Esophagus squamous epithelium (tissue), 5 donors: ENCODE data around the gene ALMS1. TPM values are rescaled to one million over a fixed set of nuclear protein-coding genes. Genes with fewer than 3 reads are reported as not detected.

Experiments
- DNase-seq: peaks from one replicate; lab custom pipeline; 2025; lab: John Stamatoyannopoulos, UW
- H3K27ac ChIP-seq, 4 donors: fragments of 200-600 bp; sonication (generic); one replicate each; pipeline ENCODE4 v1.5.1; 2016 to 2019; ENCODE audit warnings: mild to moderate bottlenecking in 1 of 4
- H3K27me3 ChIP-seq, 4 donors: fragments of 200-600 bp; sonication (generic); 1 replicate in 3 of 4; 2 replicates in 1 of 4; pipeline versions ENCODE4 v1.5.1 to v1.6.0; 2017 to 2021; ENCODE audit warnings: antibody characterized with exemption in 1 of 4
- H3K36me3 ChIP-seq, 3 donors: fragments of 200-600 bp; sonication (generic); one replicate each; pipeline ENCODE4 v1.5.1; 2016 to 2019
- H3K4me1 ChIP-seq, 3 donors: fragments of 200-600 bp; sonication (generic); one replicate each; pipeline ENCODE4 v1.5.1; 2017 to 2019
- H3K4me3 ChIP-seq, 4 donors: fragments of 200-600 bp; sonication (generic); 1 replicate in 3 of 4; 2 replicates in 1 of 4; pipeline ENCODE4 v1.5.1; 2016 to 2019; ENCODE audit warnings: mild to moderate bottlenecking in 2 of 4, moderate library complexity in 1 of 4
- H3K9me3 ChIP-seq, 3 donors: fragments of 200-600 bp; sonication (generic); one replicate each; pipeline ENCODE4 v1.5.1; 2016 to 2019
- CTCF ChIP-seq, 6 experiments: fragments of 450-650 bp in 4 of 6; fragments of 200-600 bp in 2 of 6; sonication (generic) in 2 of 6; IDR thresholded peaks; one replicate each; pipeline ENCODE4 v1.5.1; 2016 to 2019; ENCODE audit warnings: antibody characterized with exemption in 6 of 6, mild to moderate bottlenecking in 4 of 6, moderate library complexity in 4 of 6
- POLR2A ChIP-seq, 4 donors: fragments of 450-650 bp; IDR thresholded peaks; one replicate each; pipeline ENCODE4 v1.6.1; 2017; ENCODE audit warnings: antibody characterized with exemption in 4 of 4, mild to moderate bottlenecking in 4 of 4, moderate library complexity in 3 of 4
- WGBS, 2 donors: methylation state at CpG; one replicate each; pipeline ENCODE4 v1.1.5; 2018; 5-methylcytosine and 5-hydroxymethylcytosine counted together
- intact Hi-C: fragments of 100-400 bp; cut with DNase I; formaldehyde crosslinking; loops from one replicate; pipeline ENCODE4 v1.15.0; 2022
- total RNA-seq, 4 donors: library from RNA; depleted of rRNA; stranded (reverse); fragments of >200 nt; gene quantifications; one replicate each; pipeline ENCODE4 v1.1.0, GENCODE V29; 2016
- donor health status: DM: yes; HTN: yes; CAD: no.

Gene ALMS1
- total RNA-seq, 4 donors from 2014 or later = 8.4 to 21.4 (median 9.5) TPM

- no peaks in the 10 kb centered on the region for H3K4me1 ChIP-seq
- 93 to 94% methylated on average over 5 of the region's 5 CpGs for WGBS, 2 donors
- TF ChIP-seq POLR2A (IDR thresholded peaks at IDR 0.05) (no peak), CTCF (IDR thresholded peaks at IDR 0.05) (no peak)
- peaks cover 0 to 13% (median 0%) of the 10 kb centered on the region in 3 donors for H3K36me3 ChIP-seq
- H3K27ac ChIP-seq = no peak overlapping the region
- H3K9me3 ChIP-seq = peaks cover 0 to 20% (median 15%) of the 10 kb centered on the region in 3 donors
- intact Hi-C loops = no loop called here
- H3K27me3 ChIP-seq = no peaks in the 10 kb centered on the region
- H3K4me3 ChIP-seq = no peak overlapping the region
- no peak for DNase-seq
Measured at GRCh38 chr2:73404409-73404808, 18.8 kb downstream of the ALMS1 start.

- TF ChIP-seq CTCF (IDR thresholded peaks at IDR 0.05) = no peak
- no peak for TF ChIP-seq POLR2A (IDR thresholded peaks at IDR 0.05)
- intact Hi-C loops = no loop called here
- Histone ChIP-seq H3K36me3 (peaks cover 0 to 9% (median 0%) of the 10 kb centered on the region in 3 donors), H3K4me3 (no peak overlapping the region), H3K27me3 (no peaks in the 10 kb centered on the region), H3K9me3 (peaks cover 0 to 18% (median 13%) of the 10 kb centered on the region in 3 donors), H3K4me1 (no peaks in the 10 kb centered on the region), H3K27ac (no peak overlapping the region)
- no peak for DNase-seq
- whole genome bisulfite sequencing, 2 donors = 67 to 69% methylated on average over 2 of the region's 2 CpGs
Measured at GRCh38 chr2:73406996-73407395, 21.4 kb downstream of the ALMS1 start.

- Histone ChIP-seq H3K27ac (no peak overlapping the region), H3K4me1 (no peaks in the 10 kb centered on the region), H3K9me3 (peaks cover 0 to 14% (median 10%) of the 10 kb centered on the region in 3 donors), H3K36me3 (peaks cover 0 to 9% (median 0%) of the 10 kb centered on the region in 3 donors), H3K27me3 (no peaks in the 10 kb centered on the region), H3K4me3 (no peak overlapping the region)
- no peak for TF ChIP-seq CTCF (IDR thresholded peaks at IDR 0.05)
- WGBS, 2 donors = 65 to 80% methylated on average over 3 of the region's 3 CpGs
- intact Hi-C loops = no loop called here
- no peak for DNase-seq
Measured at GRCh38 chr2:73408198-73408597, 22.6 kb downstream of the ALMS1 start.

GRCh38 chr2:73414696-73415095, 29.1 kb downstream of the ALMS1 start:
- no peak overlapping the region for H3K27ac ChIP-seq
- no peak for DNase-seq
- H3K27me3 ChIP-seq = no peaks in the 10 kb centered on the region
- no peaks in the 10 kb centered on the region for H3K4me1 ChIP-seq
- WGBS, 2 donors = 92 to 98% methylated on average over 3 of the region's 3 CpGs
- H3K9me3 ChIP-seq = no peaks in the 10 kb centered on the region
- no peak overlapping the region for H3K4me3 ChIP-seq
- peaks cover 0 to 12% (median 0%) of the 10 kb centered on the region in 3 donors for H3K36me3 ChIP-seq
- intact Hi-C loops = no loop called here
- no peak for TF ChIP-seq CTCF (IDR thresholded peaks at IDR 0.05)
- no peak for TF ChIP-seq POLR2A (IDR thresholded peaks at IDR 0.05)

- whole genome bisulfite sequencing, 2 donors = 77 to 83% methylated on average over 2 of the region's 2 CpGs
- no peak for DNase-seq
- H3K27ac ChIP-seq = no peak overlapping the region
- peaks cover 0 to 14% (median 0%) of the 10 kb centered on the region in 3 donors for H3K36me3 ChIP-seq
- TF ChIP-seq POLR2A (IDR thresholded peaks at IDR 0.05) = no peak
- TF ChIP-seq CTCF (IDR thresholded peaks at IDR 0.05) = no peak
- H3K27me3 ChIP-seq = no peaks in the 10 kb centered on the region
- H3K9me3 ChIP-seq = no peaks in the 10 kb centered on the region
- no peak overlapping the region for H3K4me3 ChIP-seq
- intact Hi-C loops = no loop called here
- no peaks in the 10 kb centered on the region for H3K4me1 ChIP-seq
Measured at GRCh38 chr2:73415906-73416305, 30.3 kb downstream of the ALMS1 start.
